HuH-7.5 (cell line): Measurements from ENCODE around the gene EPHA6.
"Not testable (repeated sequence)": the region's sequence is repeated elsewhere in the genome, so short reads cannot be mapped to it uniquely, and the experiment has no call there.

Experiments
- DNase-seq: peaks from one replicate; pipeline ENCODE4 v3.0.0; 2011; ENCODE audit warnings: low spot score

The EPHA6 gene

DNA sequence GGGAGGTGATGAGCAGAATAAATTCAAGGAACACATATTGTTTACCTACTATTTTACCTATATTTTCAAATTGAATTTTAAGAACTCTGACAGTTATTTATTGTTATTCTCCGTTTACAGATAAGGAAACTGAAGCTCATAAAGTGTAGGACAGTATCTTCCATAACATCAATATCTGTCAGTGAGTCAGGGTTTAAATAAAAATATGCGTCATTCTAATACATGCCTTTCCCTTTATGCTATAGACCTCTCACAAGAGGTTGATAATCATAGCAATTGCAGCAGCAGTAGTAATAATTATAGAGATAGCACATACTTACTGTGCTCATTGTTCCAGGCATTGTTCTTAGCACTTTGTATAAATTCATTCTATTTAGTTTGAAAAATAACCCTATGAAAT, 101.1 kb downstream of the EPHA6 start:
- no peak for DNase-seq

DNA sequence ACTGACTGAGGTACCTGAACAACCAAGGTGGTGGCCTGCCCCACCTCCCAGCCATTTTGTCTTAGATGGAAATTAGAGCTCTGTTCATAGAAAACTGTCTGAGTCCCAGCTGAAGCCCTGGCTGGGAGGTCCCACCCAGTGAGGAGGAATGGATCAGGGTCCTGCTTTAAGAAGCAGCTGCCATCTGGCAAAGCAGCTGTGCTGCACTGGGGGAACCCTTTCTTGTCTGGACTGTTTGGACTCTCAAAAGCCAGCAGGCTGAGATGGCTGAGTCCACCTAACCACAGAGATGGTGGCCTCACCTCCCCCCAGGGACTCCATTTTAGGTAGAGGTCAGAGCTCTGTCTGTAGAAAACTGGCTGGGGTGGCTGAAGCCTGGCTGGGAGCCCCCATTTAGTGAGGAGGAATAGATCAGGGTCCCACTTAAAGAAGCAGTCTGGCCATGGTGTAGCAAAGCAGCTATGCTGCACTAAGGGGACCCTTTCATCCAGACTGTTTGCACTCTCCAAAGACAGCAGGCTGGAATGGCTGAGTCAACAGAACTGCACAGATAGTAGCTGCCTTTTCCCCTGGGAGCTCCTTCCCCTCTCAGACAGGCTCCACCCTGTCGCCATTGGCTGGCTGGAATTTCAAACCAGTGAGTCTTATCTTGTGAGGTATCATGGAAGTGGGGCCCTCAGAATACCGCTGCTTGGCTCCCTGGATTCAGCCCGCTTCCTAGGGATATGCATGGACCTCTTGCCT, 116.9 kb downstream of the EPHA6 start:
- DNase-seq: no peak

DNA sequence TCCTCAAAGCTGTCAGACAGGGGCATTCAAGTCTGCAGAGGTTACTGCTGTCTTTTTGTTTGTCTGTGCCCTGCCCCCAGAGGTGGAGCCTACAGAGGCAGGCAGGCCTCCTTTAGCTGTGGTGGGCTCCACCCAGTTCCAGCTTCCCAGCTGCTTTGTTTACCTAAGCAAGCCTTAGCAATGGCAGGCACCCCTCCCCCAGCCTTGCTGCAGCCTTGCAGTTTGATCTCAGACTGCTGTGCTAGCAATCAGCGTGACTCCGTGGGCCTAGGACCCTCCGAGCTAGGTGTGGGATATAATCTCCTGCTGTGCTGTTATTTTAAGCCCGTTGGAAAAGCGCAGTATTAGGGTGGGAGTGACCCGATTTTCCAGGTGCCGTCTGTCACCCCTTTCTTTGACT, 127.7 kb downstream of the EPHA6 start:
- DNase-seq: not testable (repeated sequence)

DNA sequence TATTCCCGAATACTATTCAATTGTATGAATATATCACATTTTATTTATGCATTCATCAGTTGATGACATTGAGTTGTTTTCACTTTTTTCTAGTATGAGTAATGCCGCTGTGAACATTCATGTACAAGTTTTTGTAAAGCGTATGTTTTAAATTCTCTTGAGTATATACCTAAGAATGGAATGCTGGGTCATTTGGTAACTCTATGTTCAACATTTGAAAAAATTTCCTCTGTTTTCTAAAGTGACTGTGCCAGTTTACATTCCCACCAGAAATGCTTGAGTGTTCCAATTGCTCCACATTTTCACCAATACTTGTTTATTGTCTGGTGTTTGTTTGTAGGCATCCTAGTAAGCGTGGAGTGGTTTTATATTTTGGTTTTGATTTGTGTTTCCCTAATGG, 144.5 kb downstream of the EPHA6 start:
- no peak for DNase-seq

DNA sequence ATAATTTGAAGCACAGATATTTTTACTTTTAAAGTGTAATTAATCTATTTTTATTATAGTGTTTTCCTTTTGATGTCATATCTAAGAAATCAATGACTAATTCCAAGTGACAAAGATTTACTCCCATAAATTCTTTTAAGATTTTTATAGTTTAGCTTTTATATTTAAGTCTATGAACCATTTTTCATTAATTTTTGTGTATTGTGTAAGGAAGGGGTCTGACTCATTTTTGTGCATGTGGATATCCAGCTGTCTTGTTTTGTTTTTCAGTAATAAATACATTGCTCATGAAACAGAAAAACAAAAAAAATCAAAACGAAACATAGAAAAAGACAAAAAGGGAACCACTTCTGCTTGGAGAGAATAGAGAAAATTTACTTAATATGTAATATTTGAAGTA, 145.1 kb downstream of the EPHA6 start:
- DNase-seq: no peak

DNA sequence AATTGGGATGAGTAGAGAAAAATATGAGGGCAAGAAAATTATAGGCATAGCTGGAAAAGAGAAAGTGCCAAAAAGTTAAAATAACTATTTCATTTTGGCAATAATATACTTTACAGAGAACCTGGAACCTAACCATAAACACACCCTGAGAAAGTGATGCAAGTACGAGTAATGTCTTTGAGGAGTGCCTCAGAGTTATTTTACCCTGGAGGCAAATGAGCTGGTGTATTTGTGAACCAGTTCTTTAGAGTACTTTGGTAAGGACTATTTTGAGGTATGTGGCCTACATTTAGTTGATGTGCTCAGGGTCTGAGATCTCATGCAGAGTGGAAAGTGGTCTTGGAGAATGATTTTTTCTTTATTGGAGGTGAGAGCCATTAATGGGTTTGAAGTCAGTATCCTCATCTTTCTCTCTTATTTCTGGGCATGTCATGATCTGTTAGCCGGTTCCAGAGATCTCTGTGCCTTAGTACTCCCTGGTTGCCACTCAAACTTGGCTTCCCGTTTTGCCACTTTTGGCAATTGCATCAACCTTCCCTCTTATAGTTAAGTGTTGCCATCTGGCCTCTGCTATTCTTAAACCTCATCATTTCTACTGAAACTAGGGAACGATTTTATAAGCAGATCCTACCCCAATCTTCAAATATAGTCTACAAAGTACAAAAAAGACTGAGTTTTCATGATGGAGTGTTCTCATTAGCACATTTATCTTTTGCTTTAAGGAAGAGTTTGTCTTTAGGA, 145.7 kb downstream of the EPHA6 start:
- no peak for DNase-seq

DNA sequence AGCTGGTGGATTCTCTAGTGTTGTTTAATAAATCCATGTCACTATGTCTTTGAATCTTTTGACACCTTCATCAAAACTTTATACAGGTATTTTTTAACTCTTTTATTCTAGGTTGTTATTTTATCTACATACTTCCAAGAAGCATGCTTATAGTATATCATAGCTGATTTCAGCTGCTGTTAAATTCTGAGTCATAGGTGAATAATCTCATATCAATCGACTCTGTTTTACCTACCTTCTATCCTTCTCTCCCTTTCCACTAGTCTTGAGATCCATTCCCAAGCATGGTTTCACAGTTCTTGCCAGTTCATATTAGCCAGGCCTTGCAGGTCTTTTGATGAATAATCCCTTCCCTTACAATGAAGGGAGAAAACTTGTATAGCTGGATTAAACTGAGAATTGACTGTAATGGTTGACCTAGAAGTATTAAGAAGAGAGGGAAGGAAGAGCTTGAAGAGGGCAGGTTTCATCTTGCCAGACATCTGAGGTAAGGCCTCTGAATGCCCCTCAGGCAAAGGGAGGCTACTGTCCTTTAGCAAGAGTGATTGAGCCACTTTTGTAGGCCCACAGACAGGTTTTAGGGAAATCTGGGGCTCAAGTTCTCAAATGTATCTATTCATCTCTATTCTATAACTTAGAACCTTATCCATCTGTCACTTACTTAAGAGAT, 146.4 kb downstream of the EPHA6 start:
- DNase-seq: no peak

DNA sequence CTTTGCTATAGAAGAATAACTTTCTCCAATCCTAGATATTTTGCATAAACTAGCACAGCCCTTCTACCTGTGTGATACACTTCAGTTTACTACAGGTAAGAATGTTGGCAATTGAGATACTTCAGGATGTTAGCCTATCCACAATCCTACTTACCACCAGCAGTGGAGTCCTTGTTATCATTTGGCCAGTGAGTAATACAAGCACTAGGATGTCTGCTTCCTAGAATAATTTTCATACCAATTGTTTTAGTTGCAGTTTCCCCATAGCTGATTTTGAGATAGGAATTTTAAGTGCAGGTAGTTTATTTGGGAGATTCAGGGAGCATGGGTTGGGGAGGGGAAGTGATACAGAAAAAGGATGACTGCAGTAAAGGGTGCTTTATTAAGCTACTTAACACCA, 147.2 kb downstream of the EPHA6 start:
- no peak for DNase-seq

DNA sequence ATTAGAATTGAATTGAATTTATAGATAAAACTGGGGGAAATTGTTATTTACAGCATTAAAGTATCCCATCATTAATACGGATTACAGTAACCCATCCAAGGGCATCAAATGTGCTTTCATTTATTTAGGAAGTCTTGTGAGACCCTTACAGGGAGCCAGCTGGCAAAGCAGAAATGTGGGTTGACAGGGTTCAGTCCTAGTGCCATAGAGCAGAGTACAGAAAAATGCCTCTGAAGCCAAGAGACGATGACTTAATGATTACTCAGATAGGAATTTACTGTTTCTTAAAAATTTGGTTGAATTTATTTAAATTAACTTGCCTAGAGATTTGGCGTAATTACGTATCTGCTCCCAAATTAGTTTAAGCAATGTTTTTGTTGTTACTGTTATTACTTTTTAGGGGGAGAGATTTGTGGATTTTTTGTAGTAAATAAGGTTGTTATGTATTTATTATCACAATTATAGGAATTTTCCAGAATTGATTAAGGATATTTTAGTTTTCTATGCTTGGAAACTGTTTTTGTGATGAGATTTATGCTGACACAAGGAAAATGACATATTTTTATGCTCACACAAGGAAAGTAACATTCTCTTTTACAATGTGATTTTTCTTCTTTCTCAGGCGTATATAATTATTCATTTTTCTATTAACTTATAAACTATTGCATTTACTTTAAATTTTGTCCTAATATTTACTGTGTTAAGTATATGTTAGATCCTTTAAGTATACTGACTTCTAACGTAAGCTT, 152.0 kb downstream of the EPHA6 start:
- no peak for DNase-seq

DNA sequence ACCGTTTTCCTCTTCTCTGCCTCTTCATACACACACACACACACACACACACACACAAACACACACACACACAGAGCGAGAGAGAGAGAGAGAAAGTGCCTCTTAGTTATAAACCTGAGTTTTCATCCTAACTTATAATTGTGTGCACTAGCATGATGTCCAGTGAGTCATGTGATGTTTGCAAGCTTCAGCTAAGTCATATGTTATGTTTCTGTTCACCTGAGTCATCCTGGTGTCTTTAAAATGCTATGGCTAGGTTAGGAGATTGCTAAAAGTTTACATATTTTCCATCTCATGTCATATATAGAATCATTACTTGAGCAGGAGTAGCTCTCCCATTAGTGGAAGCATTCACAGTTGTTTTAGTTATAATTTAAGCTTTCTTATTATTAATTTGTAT, 155.8 kb downstream of the EPHA6 start:
- no peak for DNase-seq

DNA sequence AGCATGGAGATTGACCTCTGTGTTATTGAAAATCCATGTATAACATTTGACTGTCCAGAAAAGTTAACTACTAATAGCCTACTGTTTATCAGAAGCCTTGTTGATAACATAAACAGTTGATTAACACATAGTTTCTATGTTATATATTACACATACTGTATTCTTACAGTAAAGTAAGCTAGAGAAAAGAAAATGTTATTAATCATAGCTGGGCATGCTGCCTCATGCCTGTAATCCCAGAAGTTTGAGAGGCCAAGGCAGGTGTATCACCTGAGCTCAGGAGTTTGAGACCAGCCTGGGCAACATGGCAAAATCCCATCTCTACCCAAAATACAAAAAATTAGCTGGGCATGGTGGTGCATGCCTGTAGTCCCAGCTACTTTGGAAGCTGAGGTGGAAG, 163.3 kb downstream of the EPHA6 start:
- DNase-seq: no peak

DNA sequence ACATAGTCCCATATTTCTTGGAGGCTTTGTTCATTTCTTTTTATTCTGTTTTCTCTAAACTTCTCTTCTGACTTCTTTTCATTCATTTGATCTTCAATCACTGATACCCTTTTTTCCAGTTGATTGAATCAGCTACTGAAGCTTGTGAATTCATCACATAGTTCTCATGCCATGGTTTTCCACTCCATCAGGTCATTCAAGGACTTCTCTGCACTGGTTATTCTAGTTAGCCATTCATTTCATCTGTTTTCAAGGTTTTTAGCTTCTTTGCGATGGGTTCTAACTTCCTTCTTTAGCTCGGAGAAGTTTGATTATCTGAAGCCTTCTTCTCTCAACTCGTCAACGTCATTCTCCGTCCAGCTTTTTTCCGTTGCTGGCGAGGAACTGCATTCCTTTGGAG, 169.3 kb downstream of the EPHA6 start:
- DNase-seq: not testable (repeated sequence)

DNA sequence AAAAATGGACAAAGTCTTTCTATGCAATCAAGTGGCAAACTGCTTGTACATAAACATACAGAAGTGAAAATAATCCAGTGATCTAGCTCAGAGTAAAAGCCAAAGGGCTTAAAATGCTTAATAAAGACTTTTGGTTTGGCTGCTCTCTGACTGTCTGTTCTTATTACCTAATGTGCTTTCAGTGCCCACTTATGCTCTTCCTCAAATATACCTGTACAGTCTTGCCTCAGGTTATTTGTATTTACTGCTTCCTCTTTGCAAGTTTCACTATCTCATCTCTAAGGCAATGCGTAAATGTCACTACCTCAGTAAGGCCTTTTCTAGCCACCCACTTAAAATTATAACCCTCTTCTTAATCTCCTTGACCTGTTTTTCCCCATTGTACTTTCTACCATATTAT, 171.8 kb downstream of the EPHA6 start:
- DNase-seq: no peak

DNA sequence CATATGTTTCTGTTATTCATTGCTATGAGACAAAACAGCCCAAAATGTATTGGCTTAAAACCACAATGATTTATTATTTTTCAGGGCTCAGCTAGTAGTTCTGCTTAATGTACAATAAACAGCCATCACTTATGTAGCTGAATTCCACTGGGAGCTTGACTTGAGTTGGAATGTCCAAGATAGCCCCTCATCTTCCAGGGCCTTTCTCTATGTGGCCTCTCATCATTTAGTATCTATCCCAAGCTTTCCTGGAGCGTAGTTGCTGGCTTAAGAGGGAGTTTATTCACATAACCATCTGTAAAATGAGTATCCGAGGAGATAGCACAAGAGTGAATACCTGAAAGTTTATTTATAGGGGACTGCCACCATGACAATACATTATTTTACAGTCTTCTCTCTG, 176.8 kb downstream of the EPHA6 start:
- DNase-seq: no peak

DNA sequence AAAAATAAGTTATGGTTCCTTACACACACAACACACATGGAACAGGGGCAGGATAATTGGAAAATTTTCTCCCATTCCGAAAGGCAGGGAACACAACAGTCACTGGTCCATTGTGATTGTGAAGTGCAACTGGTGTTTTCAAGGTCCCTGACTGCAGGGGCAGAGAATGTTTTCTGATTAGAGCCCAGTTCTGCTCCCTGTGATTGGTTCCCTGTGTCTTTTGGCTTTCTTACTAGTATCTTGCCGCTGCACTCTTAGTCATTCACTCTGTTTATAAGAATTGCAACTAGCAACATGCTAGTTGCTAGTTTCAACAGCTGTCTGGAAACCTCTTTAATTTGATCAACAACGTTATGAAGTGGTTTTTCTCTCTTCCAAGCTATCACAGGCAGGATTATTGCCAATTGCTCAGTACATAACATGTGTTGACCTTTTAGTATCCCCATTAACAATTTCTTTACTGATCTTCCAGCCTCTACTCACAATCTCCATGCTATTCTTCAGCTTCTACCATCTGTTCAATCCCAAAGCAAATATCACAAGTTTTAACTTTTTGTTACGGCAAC, 177.5 kb downstream of the EPHA6 start:
- DNase-seq: no peak

DNA sequence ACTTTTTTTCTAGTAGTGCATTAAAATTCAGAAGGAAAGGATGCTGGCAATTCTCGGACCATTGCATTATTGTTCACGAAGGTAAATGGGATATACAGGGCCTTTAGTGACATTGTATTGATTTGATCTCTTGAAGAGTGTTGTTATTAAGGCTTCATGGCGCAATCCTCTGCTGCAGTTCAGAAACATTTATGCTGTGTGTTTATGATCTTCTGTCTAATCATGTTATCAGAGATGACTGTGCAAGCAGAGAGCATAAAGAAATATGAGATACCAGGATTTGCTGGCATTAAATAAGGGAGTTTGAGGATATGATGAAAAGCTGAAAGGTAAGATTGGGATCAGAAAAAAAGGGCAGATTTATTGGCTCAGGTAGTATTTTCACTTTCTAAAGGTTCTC, 180.6 kb downstream of the EPHA6 start:
- no peak for DNase-seq

DNA sequence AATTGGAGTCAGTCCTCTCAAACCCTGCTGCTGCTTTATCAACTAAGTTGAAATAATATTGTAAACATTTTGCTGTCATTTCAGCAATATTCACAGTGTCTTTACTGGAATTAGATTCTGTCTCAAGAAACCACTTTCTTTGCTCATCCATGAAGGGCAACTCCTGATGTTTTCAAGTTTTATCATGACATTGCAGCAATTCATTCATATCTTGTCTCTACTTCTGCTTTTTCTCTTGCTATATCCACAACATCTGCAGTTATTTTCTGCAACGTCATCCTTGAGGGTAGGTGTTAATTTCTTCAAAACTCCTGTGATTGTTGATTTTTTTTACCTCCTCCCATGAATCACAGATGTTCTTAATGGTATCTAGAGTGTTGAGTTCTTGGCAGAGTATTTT, 181.6 kb downstream of the EPHA6 start:
- DNase-seq: no peak

DNA sequence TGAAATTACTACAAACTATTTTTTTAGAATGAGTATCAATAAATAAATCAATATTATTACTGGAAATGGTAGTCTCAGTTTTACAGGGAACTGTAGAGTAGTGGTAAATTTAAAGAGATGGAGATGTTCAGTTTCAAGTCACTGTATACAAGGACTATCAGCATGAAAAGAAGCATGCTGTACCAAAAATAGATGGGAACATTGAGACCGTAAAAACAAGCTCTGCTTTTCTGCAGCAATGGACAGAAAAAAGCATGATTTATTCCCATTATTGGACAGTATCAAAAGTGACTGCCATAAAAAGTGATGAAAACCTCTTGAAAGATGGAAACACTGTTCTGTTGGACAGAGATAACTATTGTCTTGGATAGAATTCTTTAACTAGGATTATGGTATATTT, 187.2 kb downstream of the EPHA6 start:
- no peak for DNase-seq

DNA sequence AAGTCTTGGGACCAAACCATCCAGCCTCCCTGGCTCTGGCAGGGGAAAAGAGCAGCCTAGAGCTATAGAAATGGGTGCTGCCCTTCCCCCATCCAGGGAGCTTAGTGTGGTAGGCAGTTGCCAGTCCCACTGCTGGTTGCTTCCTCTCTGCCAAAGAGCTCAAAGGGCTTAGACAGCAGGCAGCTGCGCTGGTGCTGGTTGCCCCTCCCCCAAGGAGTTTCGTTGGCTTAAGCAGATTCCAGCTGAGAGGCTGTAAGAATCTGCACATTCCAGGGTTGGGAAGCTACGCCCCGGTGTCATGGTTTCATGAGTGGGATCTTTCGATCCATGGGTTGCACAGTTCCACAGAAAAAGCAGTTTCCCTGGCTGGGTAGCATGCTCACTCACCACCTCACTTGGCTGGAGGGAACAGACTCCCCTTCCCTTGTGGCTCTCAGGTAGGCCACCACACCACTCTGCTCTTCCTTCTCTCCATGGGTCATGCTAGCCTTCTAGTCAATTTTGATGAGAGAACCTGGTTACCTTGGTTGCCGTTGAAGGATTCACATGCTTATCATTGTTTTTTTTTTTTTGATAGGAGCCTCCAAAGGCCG, 195.1 kb downstream of the EPHA6 start:
- DNase-seq: no peak

DNA sequence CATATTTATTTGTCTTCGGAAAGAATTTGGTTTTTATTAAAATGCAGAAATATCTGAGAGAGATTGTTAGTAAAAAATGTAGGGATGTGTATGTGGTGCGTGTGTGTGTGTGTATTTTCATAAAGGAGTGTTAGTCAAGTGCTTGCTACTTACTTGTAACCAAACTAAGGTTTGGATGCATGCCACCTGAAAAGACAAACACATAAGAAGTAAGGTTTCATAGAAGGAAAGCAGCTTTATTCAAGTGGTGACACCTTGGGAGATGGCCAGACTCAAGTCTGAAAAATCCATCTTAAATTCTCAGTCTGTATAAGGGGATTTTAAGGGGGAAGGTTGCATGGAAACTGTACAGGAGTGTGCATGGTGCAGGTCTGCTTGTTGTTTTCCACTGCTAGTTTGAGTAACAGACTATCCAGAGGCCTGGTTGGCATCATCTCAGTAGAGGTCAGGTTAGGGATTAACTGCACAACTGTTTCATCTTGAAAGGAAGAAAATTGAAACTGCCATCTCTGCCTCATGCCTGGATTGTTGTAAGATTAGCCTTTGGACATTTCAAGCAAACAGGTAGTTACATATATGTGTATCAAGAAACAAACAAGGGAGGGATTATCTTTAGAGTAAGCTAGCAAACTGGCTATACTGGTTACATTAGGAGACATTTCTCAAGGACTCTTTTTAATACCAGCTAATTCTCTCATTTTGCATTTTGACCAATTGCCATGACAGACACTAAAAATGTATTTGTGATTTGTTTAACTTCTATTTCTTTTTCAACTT, 196.7 kb downstream of the EPHA6 start:
- no peak for DNase-seq

DNA sequence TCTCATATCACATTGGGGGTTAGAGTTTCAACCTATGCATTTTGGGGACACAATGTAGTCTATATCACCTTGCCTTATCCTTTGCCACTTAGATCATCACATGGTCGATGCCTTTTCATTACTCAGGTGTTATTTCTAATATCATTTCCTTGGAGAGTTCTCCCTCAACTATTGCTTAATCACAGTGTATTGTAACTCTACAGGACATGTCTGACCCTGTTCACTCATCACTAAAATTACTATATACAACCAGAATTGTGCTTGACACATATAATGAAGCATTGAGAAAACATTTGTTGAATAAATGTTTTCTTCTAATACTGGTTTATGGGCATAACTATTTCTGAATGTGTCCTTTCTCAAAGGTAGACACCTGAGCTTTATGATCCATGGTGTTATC, 207.4 kb downstream of the EPHA6 start:
- no peak for DNase-seq
